PC-9 (cell line): Measurements from ENCODE around the gene HK3. TPM values are rescaled to one million over a fixed set of nuclear protein-coding genes. Genes with fewer than 3 reads are reported as not detected.

Experiments used
- BruUV-seq: library from RNA; stranded (reverse); fragments of 400-500 nt; replicated peaks from 2 replicates; lab custom pipeline; 2021; lab: Mats Ljungman, UMichigan
- CTCF ChIA-PET: fragments of 300-600 bp; sonication (Branson Sonifier 250); formaldehyde crosslinking; loops from one replicate; lab custom pipeline; 2022; ENCODE audit warnings: antibody characterized with exemption; lab: Charles Lee
- POLR2A ChIA-PET: fragments of 300-600 bp; sonication (Branson Sonifier 250); formaldehyde crosslinking; loops from one replicate; lab custom pipeline; 2022; ENCODE audit warnings: antibody characterized with exemption; ENCODE audit not compliant: unreplicated experiment; lab: Charles Lee
- DNase-seq, 2 experiments: peaks; one replicate each; pipeline versions ENCODE4 v3.0.0 to v3.0.0-alpha.2; 2015 to 2022; ENCODE audit warnings: mixed read lengths in 1 of 2
- H2AFZ ChIP-seq: fragments of 200-600 bp; sonication (generic); 2 replicates; pipeline ENCODE4 v1.8.1; 2017; ENCODE audit warnings: antibody characterized with exemption
- H3F3A ChIP-seq: fragments of 200-600 bp; sonication (generic); 2 replicates; pipeline ENCODE4 v1.8.1; 2017; ENCODE audit warnings: antibody characterized with exemption, mild to moderate bottlenecking, low read depth; ENCODE audit not compliant: insufficient read depth
- H3K27ac ChIP-seq: fragments of 200-600 bp; sonication (generic); 2 replicates; pipeline ENCODE4 v1.6.1; 2016; ENCODE audit warnings: mixed run types
- H3K27me3 ChIP-seq: fragments of 200-600 bp; sonication (generic); 2 replicates; pipeline ENCODE4 v1.6.1; 2016; ENCODE audit warnings: low read depth, mixed run types; ENCODE audit not compliant: insufficient read depth
- H3K36me3 ChIP-seq: fragments of 200-600 bp; sonication (generic); 2 replicates; pipeline ENCODE4 v1.6.1; 2016; ENCODE audit warnings: low read depth, mixed run types
- H3K4me1 ChIP-seq: fragments of 200-600 bp; sonication (generic); replicated peaks from 2 replicates; pipeline ENCODE4 v1.6.1; 2016; ENCODE audit warnings: mixed run types; ENCODE audit not compliant: insufficient read depth
- H3K4me2 ChIP-seq: fragments of 200-600 bp; sonication (generic); 2 replicates; pipeline ENCODE4 v1.6.1; 2017; ENCODE audit warnings: mixed run types
- H3K4me3 ChIP-seq: fragments of 200-600 bp; sonication (generic); 2 replicates; pipeline ENCODE4 v1.6.1; 2016; ENCODE audit warnings: mixed run types
- H3K79me2 ChIP-seq: fragments of 200-600 bp; sonication (generic); 2 replicates; pipeline ENCODE4 v1.6.1; 2017; ENCODE audit warnings: low read depth, mixed run types
- H3K9me2 ChIP-seq: fragments of 200-600 bp; sonication (generic); 2 replicates; pipeline ENCODE4 v1.8.1; 2017; ENCODE audit warnings: mild to moderate bottlenecking; ENCODE audit not compliant: insufficient read depth
- H3K9me3 ChIP-seq: fragments of 200-600 bp; sonication (generic); 2 replicates; pipeline ENCODE4 v1.8.1; 2016; ENCODE audit warnings: low read depth; ENCODE audit not compliant: insufficient read depth
- H4K20me1 ChIP-seq: fragments of 200-600 bp; sonication (generic); 2 replicates; pipeline ENCODE4 v1.8.1; 2017; ENCODE audit not compliant: insufficient read depth
- EZH2 ChIP-seq: fragments of 200-600 bp; sonication (generic); IDR thresholded peaks from 2 replicates; pipeline ENCODE4 v1.8.0; 2017; ENCODE audit warnings: antibody characterized with exemption, low read depth
- intact Hi-C: fragments of 100-400 bp; cut with micrococcal nuclease; formaldehyde crosslinking; loops from one replicate; pipeline ENCODE4 v1.10.0; 2022; ENCODE audit not compliant: unreplicated experiment
- total RNA-seq: library from RNA; stranded (reverse); gene quantifications from 2 replicates; pipeline ENCODE4 v1.2.3, GENCODE V29; 2021
- TF ChIP-seq, protein P1 (sequence below): fragments of 200-600 bp; sonication (generic); conservative IDR thresholded peaks from 2 replicates; pipeline ENCODE4 v1.6.1; 2017; ENCODE audit warnings: mixed run types, antibody characterized with exemption, mild to moderate bottlenecking, moderate library complexity

The HK3 gene
- total RNA-seq, 1 experiment from 2014 or later = not detected

DNA sequence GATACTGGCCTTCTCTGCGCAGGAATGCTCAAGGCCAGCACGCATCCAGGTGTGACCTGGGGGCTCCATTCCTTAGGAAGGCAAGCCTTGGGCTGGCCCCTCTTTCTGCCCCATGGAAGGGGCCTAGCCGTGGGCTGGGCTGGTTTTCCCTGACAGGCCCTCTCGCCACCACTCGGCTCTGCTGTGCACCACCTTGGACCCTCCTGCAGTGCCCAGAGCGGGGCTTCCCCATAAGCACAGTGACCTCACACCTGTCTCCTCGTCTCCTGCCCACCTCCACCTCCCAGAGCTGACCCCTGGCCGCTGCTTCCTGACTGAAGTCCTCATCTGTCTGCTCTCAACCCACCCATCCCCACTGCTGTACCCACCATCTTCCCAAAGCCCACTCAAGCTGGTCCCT, 67.7 kb downstream of the HK3 start:
- Histone ChIP-seq H4K20me1 (no peaks in the 10 kb centered on the region), H3K9me3 (no peaks in the 10 kb centered on the region), H3K36me3 (no peaks in the 10 kb centered on the region), H3K4me1 (no peaks in the 10 kb centered on the region), H2AFZ (no peak overlapping the region), H3K4me3 (no peak overlapping the region), H3K27me3 (no peaks in the 10 kb centered on the region), H3K27ac (no peak overlapping the region), H3F3A (no peaks in the 10 kb centered on the region), H3K79me2 (no peaks in the 10 kb centered on the region), H3K4me2 (no peak overlapping the region), H3K9me2 (no peaks in the 10 kb centered on the region)
- no TSS peak for BruUV-seq
- intact Hi-C loops = no loop called here
- ChIA-PET POLR2A (interaction anchor here (0.7 kb wide), 1 partner anchor 66 kb away, joined by 17 read pairs; no protein-coding TSS in a partner anchor), CTCF (no interaction called here)
- no peak for DNase-seq
- TF ChIP-seq EZH2 = no peak
- TF ChIP-seq, protein P1, sequence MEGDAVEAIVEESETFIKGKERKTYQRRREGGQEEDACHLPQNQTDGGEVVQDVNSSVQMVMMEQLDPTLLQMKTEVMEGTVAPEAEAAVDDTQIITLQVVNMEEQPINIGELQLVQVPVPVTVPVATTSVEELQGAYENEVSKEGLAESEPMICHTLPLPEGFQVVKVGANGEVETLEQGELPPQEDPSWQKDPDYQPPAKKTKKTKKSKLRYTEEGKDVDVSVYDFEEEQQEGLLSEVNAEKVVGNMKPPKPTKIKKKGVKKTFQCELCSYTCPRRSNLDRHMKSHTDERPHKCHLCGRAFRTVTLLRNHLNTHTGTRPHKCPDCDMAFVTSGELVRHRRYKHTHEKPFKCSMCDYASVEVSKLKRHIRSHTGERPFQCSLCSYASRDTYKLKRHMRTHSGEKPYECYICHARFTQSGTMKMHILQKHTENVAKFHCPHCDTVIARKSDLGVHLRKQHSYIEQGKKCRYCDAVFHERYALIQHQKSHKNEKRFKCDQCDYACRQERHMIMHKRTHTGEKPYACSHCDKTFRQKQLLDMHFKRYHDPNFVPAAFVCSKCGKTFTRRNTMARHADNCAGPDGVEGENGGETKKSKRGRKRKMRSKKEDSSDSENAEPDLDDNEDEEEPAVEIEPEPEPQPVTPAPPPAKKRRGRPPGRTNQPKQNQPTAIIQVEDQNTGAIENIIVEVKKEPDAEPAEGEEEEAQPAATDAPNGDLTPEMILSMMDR = no peak

DNA sequence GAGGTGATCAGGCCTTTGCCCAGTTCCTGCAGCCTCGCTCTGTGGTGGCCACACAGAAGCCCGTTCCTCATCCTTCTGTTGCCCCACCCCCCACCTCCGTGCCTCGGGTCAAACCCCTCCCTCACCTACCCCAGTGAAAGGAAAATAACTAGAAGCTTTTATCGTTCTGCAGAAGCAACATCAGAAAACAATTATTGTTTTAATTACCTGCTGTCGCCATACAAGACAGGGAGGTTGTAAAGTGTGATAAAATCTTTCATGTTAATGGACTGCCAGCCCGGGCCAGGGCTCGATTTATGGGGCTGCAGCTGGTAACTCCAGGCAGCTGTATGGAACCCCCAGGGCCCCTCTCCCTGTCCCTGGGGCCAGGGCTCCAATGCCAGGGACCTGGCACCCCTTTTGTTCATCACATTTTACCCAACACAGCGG, 68.1 kb downstream of the HK3 start:
- no peaks in the 10 kb centered on the region for H3K9me3 ChIP-seq
- H4K20me1 ChIP-seq = no peaks in the 10 kb centered on the region
- ChIA-PET POLR2A (interaction anchor here (0.7 kb wide), 1 partner anchor 67 kb away, joined by 17 read pairs; no protein-coding TSS in a partner anchor), CTCF (no interaction called here)
- no peaks in the 10 kb centered on the region for H3K27me3 ChIP-seq
- no peak overlapping the region for H2AFZ ChIP-seq
- intact Hi-C loops = no loop called here
- no peak for DNase-seq
- H3K27ac ChIP-seq = no peak overlapping the region
- H3K79me2 ChIP-seq = no peaks in the 10 kb centered on the region
- H3K4me2 ChIP-seq = no peak overlapping the region
- no peak overlapping the region for H3K4me3 ChIP-seq
- no peaks in the 10 kb centered on the region for H3K4me1 ChIP-seq
- no peaks in the 10 kb centered on the region for H3K9me2 ChIP-seq
- BruUV-seq = no TSS peak
- TF ChIP-seq, protein P1 = no peak
- no peak for TF ChIP-seq EZH2
- no peaks in the 10 kb centered on the region for H3K36me3 ChIP-seq
- H3F3A ChIP-seq = no peaks in the 10 kb centered on the region

Other genes with a start within 250 kb of the HK3 start
- gene UNC5A, start 88.8 kb downstream of the HK3 start, total RNA-seq = 3.1 and 3.6 TPM in 2 replicates
- gene UIMC1, start 107.4 kb upstream of the HK3 start, total RNA-seq = 48.3 and 59.5 TPM in 2 replicates
- gene ZNF346, start 123.3 kb upstream of the HK3 start, total RNA-seq = 23.8 and 26.0 TPM in 2 replicates
- gene FGFR4, start 187.6 kb upstream of the HK3 start, total RNA-seq = 14.7 and 16.7 TPM in 2 replicates
- gene NSD1, start 234.4 kb upstream of the HK3 start, total RNA-seq = 60.9 and 62.2 TPM in 2 replicates